Adrenal gland (tissue), 12 donors: ENCODE results near the gene ENTR1. TPM values are rescaled to one million over a fixed set of nuclear protein-coding genes. Genes with fewer than 3 reads are reported as not detected.

Source experiments
- DNase-seq, 7 donors: peaks; one replicate each; pipeline ENCODE4 v3.0.0-alpha.2; 2019 to 2020
- H3K27ac ChIP-seq, 5 donors: fragments of 200-600 bp; sonication (generic) in 4 of 5; 1 replicate in 3 of 5; 2 replicates in 2 of 5; pipeline versions ENCODE4 v1.5.1 to v1.8.0; 2016 to 2020; ENCODE audit warnings: mild to moderate bottlenecking in 1 of 5
- H3K27me3 ChIP-seq: fragments of 200-600 bp; 2 replicates; pipeline ENCODE4 v1.8.0; 2021
- H3K36me3 ChIP-seq, 2 donors: fragments of 200-600 bp; replicated peaks in 1 of 2; 1 replicate in 1 of 2; 2 replicates in 1 of 2; pipeline versions ENCODE4 v1.5.1 to v1.8.0; 2018 to 2022
- H3K4me1 ChIP-seq, 2 donors: fragments of 200-600 bp; replicated peaks in 1 of 2; 1 replicate in 1 of 2; 2 replicates in 1 of 2; pipeline versions ENCODE4 v1.5.1 to v1.8.0; 2018 to 2021
- H3K4me3 ChIP-seq, 4 donors: fragments of 200-600 bp; sonication (generic) in 3 of 4; one replicate each; pipeline ENCODE4 v1.5.1; 2016 to 2018
- H3K9me3 ChIP-seq, 3 donors: fragments of 200-600 bp; sonication (generic) in 1 of 3; replicated peaks in 1 of 3; 1 replicate in 2 of 3; 2 replicates in 1 of 3; pipeline versions ENCODE4 v1.5.1 to v1.8.0; 2016 to 2021
- POLR2A ChIP-seq, 2 donors: fragments of 450-650 bp; IDR thresholded peaks; one replicate each; pipeline ENCODE4 v1.6.1; 2017; ENCODE audit warnings: antibody characterized with exemption in 2 of 2, mild to moderate bottlenecking in 2 of 2, moderate library complexity in 1 of 2
- WGBS, 4 donors: extraction: QIAGEN DNeasy Blood & Tissue Kit in 2 of 4; methylation state at CpG; one replicate each; pipeline versions ENCODE4 v1.1.5 to v1.1.7; 2013 to 2017; 5-methylcytosine and 5-hydroxymethylcytosine counted together
- intact Hi-C, 2 donors: fragments of 100-400 bp; cut with DNase I; formaldehyde crosslinking; loops; one replicate each; pipeline versions ENCODE4 v1.14.1 to v1.15.0; 2022 to 2023
- polyA plus RNA-seq, 3 donors: library from polyadenylated mRNA; stranded (reverse); fragments of 200-250 nt in 2 of 3; fragments of 350-450 nt in 1 of 3; fragmentation: Illumina TruSeq in 1 of 3; extraction: RNeasy Lipid Tissue Mini Kit (QIAGEN cat#74804) in 1 of 3; gene quantifications; one replicate each; pipeline ENCODE4 v1.2.3, GENCODE V29; 2013 to 2014
- total RNA-seq, 9 donors: library from RNA; depleted of rRNA in 4 of 9; stranded (reverse); fragments of >200 nt in 4 of 9; fragments of 120-200 nt in 1 of 9; fragmentation: NEBNext Ultra II Directional in 1 of 9; extraction: Animal tissue kit (Norgen Biotek cat#: 25700) in 1 of 9; gene quantifications; one replicate each; pipeline versions ENCODE4 v1.1.0 to v1.2.4, GENCODE V29; 2013 to 2023
- TF ChIP-seq, protein P1 (sequence below), 6 experiments: fragments of 450-650 bp in 4 of 6; fragments of 200-600 bp in 2 of 6; sonication (generic) in 1 of 6; IDR thresholded peaks; 1 replicate in 5 of 6; 2 replicates in 1 of 6; pipeline versions ENCODE4 v1.5.1 to v1.8.0; 2016 to 2021; ENCODE audit warnings: antibody characterized with exemption in 6 of 6, mild to moderate bottlenecking in 2 of 6, moderate library complexity in 1 of 6
- donor health status: healthy with polysubstance abuse.
- donor health status: Bipolar disorder and iron deficiency.
- donor health status: DM: yes; HTN: yes; CAD: no.
- donor health status: DM: no; HTN: no; CAD: no.
- donor health status: DM: no; HTN: no; CAD: no.
- donor health status: DM: yes; HTN: yes; CAD: no.

Gene ENTR1
- total and polyA plus RNA-seq, 12 donors = 13.3 to 48.4 (median 34.1) TPM

DNA sequence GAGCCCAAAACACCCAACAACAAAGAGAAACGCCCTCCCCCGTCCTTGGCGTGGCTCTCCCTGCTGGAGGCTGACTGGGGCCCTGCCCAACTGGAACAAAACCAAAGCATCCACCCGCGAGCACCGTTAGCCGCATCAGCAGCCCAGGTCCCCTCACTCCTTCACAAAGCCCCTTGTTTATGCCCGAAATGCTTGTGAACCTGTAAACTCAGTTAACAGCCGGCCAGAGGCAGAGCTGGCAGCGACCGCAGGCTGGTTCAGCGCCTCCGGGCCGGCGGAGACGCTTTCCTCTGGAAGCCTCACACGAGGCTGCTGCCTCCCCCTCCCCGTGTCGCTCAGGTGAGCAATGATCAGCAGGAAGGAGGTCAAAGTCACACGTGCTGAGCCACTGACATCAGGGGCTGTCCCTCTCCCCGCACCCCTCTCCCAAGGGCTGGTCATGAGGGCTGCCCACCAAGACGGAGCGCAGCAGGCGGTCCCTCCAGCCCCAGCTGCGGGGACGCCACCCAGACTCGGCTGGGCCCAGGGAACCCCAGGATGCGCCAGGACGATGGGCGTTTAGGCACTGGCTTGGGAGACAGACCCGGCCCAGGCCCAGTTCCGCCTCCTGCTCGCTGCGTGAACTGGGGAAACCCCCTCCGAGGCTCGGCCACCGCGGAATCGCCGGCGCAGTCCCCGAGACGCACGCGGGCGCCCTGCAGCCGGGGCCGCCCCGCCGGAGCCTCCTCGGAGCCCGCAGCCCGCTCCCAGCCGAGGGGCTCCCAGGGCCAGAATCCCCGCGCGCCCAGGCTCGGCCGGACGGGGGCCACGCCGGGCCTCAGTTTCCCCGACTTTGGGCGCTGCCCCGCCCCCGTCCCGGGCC lies 11.0 kb downstream of the ENTR1 start:
- Histone ChIP-seq H3K27me3 (no peaks in the 10 kb centered on the region), H3K4me1 (peaks cover 9 to 17% of the 10 kb centered on the region in 2 donors), H3K9me3 (no peaks in the 10 kb centered on the region), H3K36me3 (peaks cover 0 to 34% of the 10 kb centered on the region in 2 donors), H3K4me3 (peak overlapping the region; percentile 36 to 99 (median 82)), H3K27ac (peak overlapping the region in 1 of 5 donors; percentile 54)
- WGBS, 4 donors = 0 to 3% (median 1%) methylated on average over 9 to 67 of the region's 67 CpGs
- TF ChIP-seq, protein P1, sequence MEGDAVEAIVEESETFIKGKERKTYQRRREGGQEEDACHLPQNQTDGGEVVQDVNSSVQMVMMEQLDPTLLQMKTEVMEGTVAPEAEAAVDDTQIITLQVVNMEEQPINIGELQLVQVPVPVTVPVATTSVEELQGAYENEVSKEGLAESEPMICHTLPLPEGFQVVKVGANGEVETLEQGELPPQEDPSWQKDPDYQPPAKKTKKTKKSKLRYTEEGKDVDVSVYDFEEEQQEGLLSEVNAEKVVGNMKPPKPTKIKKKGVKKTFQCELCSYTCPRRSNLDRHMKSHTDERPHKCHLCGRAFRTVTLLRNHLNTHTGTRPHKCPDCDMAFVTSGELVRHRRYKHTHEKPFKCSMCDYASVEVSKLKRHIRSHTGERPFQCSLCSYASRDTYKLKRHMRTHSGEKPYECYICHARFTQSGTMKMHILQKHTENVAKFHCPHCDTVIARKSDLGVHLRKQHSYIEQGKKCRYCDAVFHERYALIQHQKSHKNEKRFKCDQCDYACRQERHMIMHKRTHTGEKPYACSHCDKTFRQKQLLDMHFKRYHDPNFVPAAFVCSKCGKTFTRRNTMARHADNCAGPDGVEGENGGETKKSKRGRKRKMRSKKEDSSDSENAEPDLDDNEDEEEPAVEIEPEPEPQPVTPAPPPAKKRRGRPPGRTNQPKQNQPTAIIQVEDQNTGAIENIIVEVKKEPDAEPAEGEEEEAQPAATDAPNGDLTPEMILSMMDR (IDR thresholded peaks at IDR 0.05) = no peak
- no peak for TF ChIP-seq POLR2A (IDR thresholded peaks at IDR 0.05)
- peak in 1 of 7 donors; percentile 55 for DNase-seq
- intact Hi-C loops = loop anchor here (2.0 to 5.0 kb wide), 2 partner anchors 62 to 87 kb away; no protein-coding TSS in a partner anchor

DNA sequence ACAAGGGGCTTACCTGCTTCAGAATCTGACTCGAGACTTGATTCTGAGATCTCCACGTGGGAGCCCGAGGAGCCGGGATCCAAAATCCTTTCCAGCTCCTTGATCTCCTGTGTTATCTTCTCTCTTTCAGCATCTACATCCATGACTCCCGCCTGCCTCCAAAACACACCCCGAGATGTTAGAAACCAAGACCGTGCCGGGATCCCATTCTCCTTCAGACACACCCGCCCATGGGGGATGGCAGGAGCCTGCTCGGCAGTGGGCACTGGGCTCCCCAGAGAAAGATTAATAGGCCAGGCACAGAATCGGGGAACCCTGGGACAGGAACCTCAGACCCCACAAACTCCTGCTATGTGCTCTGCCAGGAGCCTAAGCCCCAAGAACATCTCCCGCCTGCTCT lies 12.1 kb downstream of the ENTR1 start:
- Histone ChIP-seq H3K9me3 (no peaks in the 10 kb centered on the region), H3K4me3 (no peak overlapping the region), H3K4me1 (peaks cover 9 to 17% of the 10 kb centered on the region in 2 donors), H3K27ac (no peak overlapping the region), H3K36me3 (peaks cover 0 to 38% of the 10 kb centered on the region in 2 donors), H3K27me3 (no peaks in the 10 kb centered on the region)
- TF ChIP-seq, protein P1 (IDR thresholded peaks at IDR 0.05) = no peak
- no peak for TF ChIP-seq POLR2A (IDR thresholded peaks at IDR 0.05)
- WGBS, 4 donors = 91 to 94% (median 93%) methylated on average over 11 to 12 of the region's 12 CpGs
- intact Hi-C loops = no loop called here
- DNase-seq = no peak

DNA sequence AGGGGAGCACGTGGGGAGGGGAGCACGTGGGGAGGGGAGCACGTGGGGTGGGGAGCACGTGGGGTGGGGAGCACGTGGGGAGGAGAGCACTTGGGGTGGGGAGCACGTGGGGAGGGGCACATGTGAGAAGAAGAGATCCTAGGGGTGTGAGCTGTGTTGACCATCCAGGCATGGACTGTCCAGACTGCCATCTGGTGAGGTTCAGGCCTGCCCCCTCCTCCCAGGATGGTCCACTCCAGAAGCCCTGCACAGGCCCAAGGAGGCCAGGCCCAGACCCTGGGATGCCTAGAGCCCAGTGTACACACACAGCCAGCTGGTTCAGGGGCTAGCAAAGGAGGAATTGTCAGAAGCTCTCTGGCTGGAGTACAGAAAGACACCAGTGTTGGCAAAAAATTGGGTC lies 12.8 kb downstream of the ENTR1 start:
- intact Hi-C loops = no loop called here
- 67 to 73% (median 70%) methylated on average over 4 to 6 of the region's 6 CpGs for WGBS, 4 donors
- no peaks in the 10 kb centered on the region for H3K27me3 ChIP-seq
- DNase-seq = no peak
- H3K9me3 ChIP-seq = no peaks in the 10 kb centered on the region
- H3K4me3 ChIP-seq = no peak overlapping the region
- H3K4me1 ChIP-seq = peaks cover 9 to 17% of the 10 kb centered on the region in 2 donors
- H3K36me3 ChIP-seq = peaks cover 0 to 45% of the 10 kb centered on the region in 2 donors
- H3K27ac ChIP-seq = no peak overlapping the region
- TF ChIP-seq, protein P1 (IDR thresholded peaks at IDR 0.05) = no peak
- no peak for TF ChIP-seq POLR2A (IDR thresholded peaks at IDR 0.05)

DNA sequence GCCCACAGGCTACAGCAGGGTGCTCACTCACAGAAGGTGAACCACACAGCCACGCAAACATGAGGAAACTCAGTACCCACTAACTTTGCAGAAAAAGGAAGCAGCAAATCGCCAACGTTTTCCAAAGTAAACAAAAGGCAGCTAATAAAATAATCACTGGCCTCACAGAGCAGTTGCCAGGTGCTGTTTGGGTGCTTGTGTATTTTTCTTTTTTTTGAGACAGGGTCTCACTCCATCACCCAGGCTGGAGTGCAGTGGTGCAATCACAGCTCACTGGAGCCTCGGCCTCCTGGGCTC lies 14.2 kb downstream of the ENTR1 start:
- WGBS, 4 donors = 77 to 85% (median 84%) methylated on average over 4 of the region's 4 CpGs
- peaks cover 9 to 17% of the 10 kb centered on the region in 2 donors for H3K4me1 ChIP-seq
- H3K9me3 ChIP-seq = no peaks in the 10 kb centered on the region
- no peak overlapping the region for H3K4me3 ChIP-seq
- no peak for DNase-seq
- H3K36me3 ChIP-seq = peaks cover 0 to 58% of the 10 kb centered on the region in 2 donors
- H3K27me3 ChIP-seq = no peaks in the 10 kb centered on the region
- TF ChIP-seq POLR2A (IDR thresholded peaks at IDR 0.05) = no peak
- TF ChIP-seq, protein P1 (IDR thresholded peaks at IDR 0.05) = no peak
- H3K27ac ChIP-seq = no peak overlapping the region
- intact Hi-C loops = no loop called here
